ENCODE results near the gene SUMF2.

- no peak for TF ChIP-seq POLR2A (IDR thresholded peaks at IDR 0.05)
- TF ChIP-seq CTCF (IDR thresholded peaks at IDR 0.05), result no peak
These were observed 22.7 kb downstream of the SUMF2 start for GRCh38 chr7:56086761-56087160.
